ENCODE measurements around the gene ALB.
A peak's percentile ranks its signal among the peaks of the same experiment; 100 is the strongest.

ALB gene

GRCh38 chr4:73432169-73433000 lies 28.3 kb downstream of the ALB start:
- no peak overlapping the region for H2AFZ ChIP-seq (ENCODE audit: low read depth)
- TF ChIP-seq, protein P1, sequence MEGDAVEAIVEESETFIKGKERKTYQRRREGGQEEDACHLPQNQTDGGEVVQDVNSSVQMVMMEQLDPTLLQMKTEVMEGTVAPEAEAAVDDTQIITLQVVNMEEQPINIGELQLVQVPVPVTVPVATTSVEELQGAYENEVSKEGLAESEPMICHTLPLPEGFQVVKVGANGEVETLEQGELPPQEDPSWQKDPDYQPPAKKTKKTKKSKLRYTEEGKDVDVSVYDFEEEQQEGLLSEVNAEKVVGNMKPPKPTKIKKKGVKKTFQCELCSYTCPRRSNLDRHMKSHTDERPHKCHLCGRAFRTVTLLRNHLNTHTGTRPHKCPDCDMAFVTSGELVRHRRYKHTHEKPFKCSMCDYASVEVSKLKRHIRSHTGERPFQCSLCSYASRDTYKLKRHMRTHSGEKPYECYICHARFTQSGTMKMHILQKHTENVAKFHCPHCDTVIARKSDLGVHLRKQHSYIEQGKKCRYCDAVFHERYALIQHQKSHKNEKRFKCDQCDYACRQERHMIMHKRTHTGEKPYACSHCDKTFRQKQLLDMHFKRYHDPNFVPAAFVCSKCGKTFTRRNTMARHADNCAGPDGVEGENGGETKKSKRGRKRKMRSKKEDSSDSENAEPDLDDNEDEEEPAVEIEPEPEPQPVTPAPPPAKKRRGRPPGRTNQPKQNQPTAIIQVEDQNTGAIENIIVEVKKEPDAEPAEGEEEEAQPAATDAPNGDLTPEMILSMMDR (conservative IDR thresholded peaks at IDR 0.05; ENCODE audit: low read depth, low read length): no peak
- H3K9ac ChIP-seq: no peak overlapping the region
- no peaks in the 10 kb centered on the region for H3K27me3 ChIP-seq (ENCODE audit: insufficient read depth, low read depth)
- no peaks in the 10 kb centered on the region for H3K79me2 ChIP-seq (ENCODE audit: insufficient read depth, low read depth)
- H3K27ac ChIP-seq: no peak overlapping the region
- no peaks in the 10 kb centered on the region for H3K36me3 ChIP-seq (ENCODE audit: insufficient read depth)
- H3K4me3 ChIP-seq (IDR thresholded peaks at IDR 0.05; ENCODE audit: insufficient read depth, low read depth, low read length): no peak overlapping the region
- H3K4me2 ChIP-seq: no peak overlapping the region
- no peaks in the 10 kb centered on the region for H4K20me1 ChIP-seq (ENCODE audit: insufficient read depth)
- no peaks in the 10 kb centered on the region for H3K4me1 ChIP-seq (ENCODE audit: low read depth, poor library complexity, severe bottlenecking)

GRCh38 chr4:73433140-73433539 lies 29.1 kb downstream of the ALB start:
- no peak overlapping the region for H2AFZ ChIP-seq (ENCODE audit: low read depth)
- H3K4me3 ChIP-seq (IDR thresholded peaks at IDR 0.05; ENCODE audit: insufficient read depth, low read depth, low read length): no peak overlapping the region
- no peaks in the 10 kb centered on the region for H3K27me3 ChIP-seq (ENCODE audit: insufficient read depth, low read depth)
- TF ChIP-seq, protein P1 (conservative IDR thresholded peaks at IDR 0.05; ENCODE audit: low read depth, low read length): no peak
- H3K36me3 ChIP-seq (ENCODE audit: insufficient read depth): no peaks in the 10 kb centered on the region
- H4K20me1 ChIP-seq (ENCODE audit: insufficient read depth): no peaks in the 10 kb centered on the region
- H3K4me1 ChIP-seq (ENCODE audit: low read depth, poor library complexity, severe bottlenecking): no peaks in the 10 kb centered on the region
- no peak overlapping the region for H3K4me2 ChIP-seq
- no peak overlapping the region for H3K27ac ChIP-seq
- no peak overlapping the region for H3K9ac ChIP-seq
- H3K79me2 ChIP-seq (ENCODE audit: insufficient read depth, low read depth): no peaks in the 10 kb centered on the region

- Histone ChIP-seq H3K4me3 (IDR thresholded peaks at IDR 0.05; ENCODE audit: insufficient read depth, low read depth, low read length) (no peak overlapping the region), H2AFZ (ENCODE audit: low read depth) (no peak overlapping the region), H3K79me2 (ENCODE audit: insufficient read depth, low read depth) (no peaks in the 10 kb centered on the region), H3K36me3 (ENCODE audit: insufficient read depth) (no peaks in the 10 kb centered on the region), H3K9ac (no peak overlapping the region), H4K20me1 (ENCODE audit: insufficient read depth) (no peaks in the 10 kb centered on the region), H3K4me1 (ENCODE audit: low read depth, poor library complexity, severe bottlenecking) (no peaks in the 10 kb centered on the region), H3K4me2 (no peak overlapping the region), H3K27me3 (ENCODE audit: insufficient read depth, low read depth) (no peaks in the 10 kb centered on the region), H3K27ac (no peak overlapping the region)
- TF ChIP-seq, protein P1 (conservative IDR thresholded peaks at IDR 0.05; ENCODE audit: low read depth, low read length): peak; percentile 60
Measured at GRCh38 chr4:73434311-73434710, 30.2 kb downstream of the ALB start.

DNA sequence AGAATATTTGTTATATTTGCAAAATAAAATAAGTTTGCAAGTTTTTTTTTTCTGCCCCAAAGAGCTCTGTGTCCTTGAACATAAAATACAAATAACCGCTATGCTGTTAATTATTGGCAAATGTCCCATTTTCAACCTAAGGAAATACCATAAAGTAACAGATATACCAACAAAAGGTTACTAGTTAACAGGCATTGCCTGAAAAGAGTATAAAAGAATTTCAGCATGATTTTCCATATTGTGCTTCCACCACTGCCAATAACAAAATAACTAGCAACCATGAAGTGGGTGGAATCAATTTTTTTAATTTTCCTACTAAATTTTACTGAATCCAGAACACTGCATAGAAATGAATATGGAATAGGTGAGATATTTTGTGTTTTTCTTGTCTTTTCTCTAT lies 31.9 kb downstream of the ALB start, which contains the start of gene AFP:
TSS of gene AFP (plus strand) at position 238 of the 400 bp plus-strand sequence. CDS start at position 280, 42 bp downstream.
- no peaks in the 10 kb centered on the region for H3K27me3 ChIP-seq (ENCODE audit: insufficient read depth, low read depth)
- TF ChIP-seq, protein P1 (conservative IDR thresholded peaks at IDR 0.05; ENCODE audit: low read depth, low read length): no peak
- H2AFZ ChIP-seq (ENCODE audit: low read depth): no peak within 1 kb of the TSS
- no peaks in the 10 kb centered on the region for H3K4me1 ChIP-seq (ENCODE audit: low read depth, poor library complexity, severe bottlenecking)
- H3K27ac ChIP-seq: no peak within 1 kb of the TSS
- H3K4me3 ChIP-seq (IDR thresholded peaks at IDR 0.05; ENCODE audit: insufficient read depth, low read depth, low read length): no peak within 1 kb of the TSS
- no peak within 1 kb of the TSS for H3K9ac ChIP-seq
- no peaks in the 10 kb centered on the region for H3K79me2 ChIP-seq (ENCODE audit: insufficient read depth, low read depth)
- no peaks in the 10 kb centered on the region for H4K20me1 ChIP-seq (ENCODE audit: insufficient read depth)
- H3K4me2 ChIP-seq: no peak within 1 kb of the TSS
- H3K36me3 ChIP-seq (ENCODE audit: insufficient read depth): no peaks in the 10 kb centered on the region
